ENCODE measurements around the gene PAQR5. TPM values are rescaled to one million over a fixed set of nuclear protein-coding genes. Genes with fewer than 3 reads are reported as not detected.

The PAQR5 gene
- total RNA-seq, 4 donors from 2014 or later: 6.4 to 39.8 (median 14.4) TPM

GRCh38 chr15:69410248-69410874, 111.6 kb downstream of the PAQR5 start:
- H3K4me3 ChIP-seq: no peak overlapping the region
- no peaks in the 10 kb centered on the region for H3K36me3 ChIP-seq
- H3K27me3 ChIP-seq: no peaks in the 10 kb centered on the region
- 48 to 49% methylated on average over 9 of the region's 9 CpGs for WGBS, 2 donors
- intact Hi-C loops (cut with DNase I): no loop called here
- DNase-seq: no peak
- no peak for TF ChIP-seq POLR2A (IDR thresholded peaks at IDR 0.05)
- TF ChIP-seq CTCF (IDR thresholded peaks at IDR 0.05): peak in 2 of 6 experiments; percentile 39 to 53
- no peaks in the 10 kb centered on the region for H3K9me3 ChIP-seq
- peaks cover 0 to 25% (median 3%) of the 10 kb centered on the region in 3 donors for H3K4me1 ChIP-seq
- H3K27ac ChIP-seq: no peak overlapping the region

GRCh38 chr15:69412274-69412673, 113.6 kb downstream of the PAQR5 start:
- Histone ChIP-seq H3K4me1 (peaks cover 0 to 27% (median 3%) of the 10 kb centered on the region in 3 donors), H3K27me3 (no peaks in the 10 kb centered on the region), H3K4me3 (no peak overlapping the region), H3K36me3 (no peaks in the 10 kb centered on the region), H3K9me3 (no peaks in the 10 kb centered on the region), H3K27ac (no peak overlapping the region)
- DNase-seq: no peak
- TF ChIP-seq POLR2A (IDR thresholded peaks at IDR 0.05) (no peak), CTCF (IDR thresholded peaks at IDR 0.05) (no peak)
- intact Hi-C loops (cut with DNase I): no loop called here

GRCh38 chr15:69412701-69413100, 114.0 kb downstream of the PAQR5 start:
- intact Hi-C loops (cut with DNase I): no loop called here
- H3K4me1 ChIP-seq: peaks cover 0 to 27% (median 3%) of the 10 kb centered on the region in 3 donors
- H3K36me3 ChIP-seq: no peaks in the 10 kb centered on the region

GRCh38 chr15:69413822-69414700, 115.3 kb downstream of the PAQR5 start, which contains the start of gene KIF23:
KIF23 (plus strand) TSS chr15:69414349; CDS start chr15:69414466, 117 bp downstream.
- WGBS, 2 donors: 5 to 7% methylated on average over 25 to 27 of the region's 78 CpGs
- intact Hi-C loops (cut with DNase I): no loop called here
- no peaks in the 10 kb centered on the region for H3K9me3 ChIP-seq
- H3K27me3 ChIP-seq: no peaks in the 10 kb centered on the region
- H3K36me3 ChIP-seq: no peaks in the 10 kb centered on the region
- peak in 1 of 4 donors; percentile 39 for TF ChIP-seq POLR2A (IDR thresholded peaks at IDR 0.05)
- no peak for TF ChIP-seq CTCF (IDR thresholded peaks at IDR 0.05)
- peak within 1 kb of the TSS; percentile 52 to 82 (median 75) for H3K27ac ChIP-seq
- peaks cover 0 to 27% (median 3%) of the 10 kb centered on the region in 3 donors for H3K4me1 ChIP-seq
- DNase-seq: peak; percentile 47
- peak within 1 kb of the TSS; percentile 67 to 87 (median 78) for H3K4me3 ChIP-seq

More at GRCh38 chr15:69412701-69413100, 114.0 kb downstream of the PAQR5 start:
- no peak for DNase-seq
- Histone ChIP-seq H3K27ac (no peak overlapping the region), H3K9me3 (no peaks in the 10 kb centered on the region), H3K4me3 (no peak overlapping the region), H3K27me3 (no peaks in the 10 kb centered on the region)
- 41 to 56% methylated on average over 1 of the region's 1 CpG for WGBS, 2 donors
- no peak for TF ChIP-seq POLR2A (IDR thresholded peaks at IDR 0.05)
- TF ChIP-seq CTCF (IDR thresholded peaks at IDR 0.05): no peak

- no peaks in the 10 kb centered on the region for H3K9me3 ChIP-seq
- peak overlapping the region; percentile 67 to 87 (median 78) for H3K4me3 ChIP-seq
- TF ChIP-seq CTCF (IDR thresholded peaks at IDR 0.05) (no peak), POLR2A (IDR thresholded peaks at IDR 0.05) (no peak)
- WGBS, 2 donors: 0 to 1% methylated on average over 7 to 17 of the region's 29 CpGs
- no peaks in the 10 kb centered on the region for H3K36me3 ChIP-seq
- H3K27ac ChIP-seq: peak overlapping the region; percentile 52 to 82 (median 75)
- intact Hi-C loops (cut with DNase I): no loop called here
- no peaks in the 10 kb centered on the region for H3K27me3 ChIP-seq
- no peak for DNase-seq
- peaks cover 0 to 27% (median 3%) of the 10 kb centered on the region in 3 donors for H3K4me1 ChIP-seq
Measured at GRCh38 chr15:69414701-69415167, 116.0 kb downstream of the PAQR5 start.
